ENCODE measurements around the gene ANO2.

The ANO2 gene

GRCh38 chr12:5637698-5638097 lies 307.4 kb downstream of the ANO2 start:
- ATAC-seq: no peak
- TF ChIP-seq ZNF565 (CRISPR knock-in tag; conservative IDR thresholded peaks at IDR 0.05; ENCODE audit: low read depth) (no peak), ZFP30 (CRISPR knock-in tag; IDR thresholded peaks at IDR 0.05) (no peak), ZNF8 (CRISPR knock-in tag; IDR thresholded peaks at IDR 0.05) (no peak), ZFP3 (CRISPR knock-in tag; IDR thresholded peaks at IDR 0.05) (no peak), ESRRG (CRISPR knock-in tag; IDR thresholded peaks at IDR 0.05) (no peak), BACH2 (CRISPR knock-in tag; IDR thresholded peaks at IDR 0.05; ENCODE audit: borderline replicate concordance) (no peak), PATZ1 (CRISPR knock-in tag; IDR thresholded peaks at IDR 0.05; ENCODE audit: borderline replicate concordance) (no peak)

- TF ChIP-seq TCF4 (CRISPR knock-in tag; IDR thresholded peaks at IDR 0.05; ENCODE audit: borderline replicate concordance) (no peak), OSR1 (CRISPR knock-in tag; IDR thresholded peaks at IDR 0.05) (no peak), ZNF565 (CRISPR knock-in tag; conservative IDR thresholded peaks at IDR 0.05; ENCODE audit: low read depth) (no peak), SNAI2 (CRISPR knock-in tag; IDR thresholded peaks at IDR 0.05) (no peak), ZNF8 (CRISPR knock-in tag; IDR thresholded peaks at IDR 0.05) (no peak), ARNTL (CRISPR knock-in tag; IDR thresholded peaks at IDR 0.05; ENCODE audit: borderline replicate concordance, low read depth) (no peak), CREB5 (CRISPR knock-in tag; IDR thresholded peaks at IDR 0.05; ENCODE audit: low read depth) (no peak), GLIS3 (CRISPR knock-in tag; IDR thresholded peaks at IDR 0.05) (no peak), ISL1 (CRISPR knock-in tag; IDR thresholded peaks at IDR 0.05) (no peak), ZFP30 (CRISPR knock-in tag; IDR thresholded peaks at IDR 0.05) (no peak), CSDC2 (CRISPR knock-in tag; IDR thresholded peaks at IDR 0.05) (no peak), ZNF70 (CRISPR knock-in tag; IDR thresholded peaks at IDR 0.05) (no peak), PPARA (CRISPR knock-in tag; IDR thresholded peaks at IDR 0.05; ENCODE audit: borderline replicate concordance) (no peak), TOX (CRISPR knock-in tag; IDR thresholded peaks at IDR 0.05; ENCODE audit: borderline replicate concordance) (no peak), CSRNP3 (CRISPR knock-in tag; IDR thresholded peaks at IDR 0.05) (no peak)
- no peak for ATAC-seq
Measured at GRCh38 chr12:5636907-5637306, 308.2 kb downstream of the ANO2 start.

- no peak for ATAC-seq
- TF ChIP-seq TOX (CRISPR knock-in tag; IDR thresholded peaks at IDR 0.05; ENCODE audit: borderline replicate concordance) (no peak), PATZ1 (CRISPR knock-in tag; IDR thresholded peaks at IDR 0.05; ENCODE audit: borderline replicate concordance) (no peak), POU6F1 (CRISPR knock-in tag; IDR thresholded peaks at IDR 0.05; ENCODE audit: borderline replicate concordance, low read depth) (no peak), PPARA (CRISPR knock-in tag; IDR thresholded peaks at IDR 0.05; ENCODE audit: borderline replicate concordance) (no peak), ZNF565 (CRISPR knock-in tag; conservative IDR thresholded peaks at IDR 0.05; ENCODE audit: low read depth) (no peak), GLIS3 (CRISPR knock-in tag; IDR thresholded peaks at IDR 0.05) (no peak), ZNF8 (CRISPR knock-in tag; IDR thresholded peaks at IDR 0.05) (no peak), TCF4 (CRISPR knock-in tag; IDR thresholded peaks at IDR 0.05; ENCODE audit: borderline replicate concordance) (no peak), CSDC2 (CRISPR knock-in tag; IDR thresholded peaks at IDR 0.05) (no peak), CREB5 (CRISPR knock-in tag; IDR thresholded peaks at IDR 0.05; ENCODE audit: low read depth) (no peak), ZC3H10 (CRISPR knock-in tag; IDR thresholded peaks at IDR 0.05) (no peak), ESRRG (CRISPR knock-in tag; IDR thresholded peaks at IDR 0.05) (no peak), ZFP30 (CRISPR knock-in tag; IDR thresholded peaks at IDR 0.05) (no peak), TSHZ2 (CRISPR knock-in tag; IDR thresholded peaks at IDR 0.05) (no peak), CSRNP3 (CRISPR knock-in tag; IDR thresholded peaks at IDR 0.05) (no peak), SNAI2 (CRISPR knock-in tag; IDR thresholded peaks at IDR 0.05) (no peak)
Measured at GRCh38 chr12:5633106-5633505, 312.0 kb downstream of the ANO2 start.

Data from SK-N-SH treated with all-trans-retinoic acid at 6 μM for 48 hours (cell line).